Keratinocyte (primary cell): Measurements from ENCODE around the gene LRRC9.

Experiments
- CTCF ChIP-seq, 3 experiments: IDR thresholded peaks in 1 of 3; conservative IDR thresholded peaks in 1 of 3; optimal IDR thresholded peaks in 1 of 3; 2 replicates in 2 of 3; 3 replicates in 1 of 3; pipeline versions ENCODE3 to v1.5.1; 2011; ENCODE audit warnings: low read length in 3 of 3, mild to moderate bottlenecking in 3 of 3, moderate library complexity in 2 of 3, control low read depth in 1 of 3, inconsistent platforms in 1 of 3; ENCODE audit not compliant: insufficient read depth in 2 of 3; ENCODE audit errors: extremely low read depth in 1 of 3
- EZH2 ChIP-seq: IDR thresholded peaks from one replicate; pipeline ENCODE4 v1.6.1; 2012; ENCODE audit warnings: inconsistent platforms, mild to moderate bottlenecking, low read length, moderate library complexity

GRCh38 chr14:60067882-60068281 lies 147.9 kb downstream of the LRRC9 start:
- TF ChIP-seq EZH2 (no peak), CTCF (optimal IDR thresholded peaks at IDR 0.05 in 1 of 3, IDR thresholded peaks at IDR 0.05 in 1 of 3, conservative IDR thresholded peaks at IDR 0.05 in 1 of 3; ENCODE audit: extremely low read depth in 1 of 3, insufficient read depth in 2 of 3, low read length in 3 of 3) (no peak)
